Naive thymus-derived CD4-positive, alpha-beta T cell (primary cell): ENCODE results near the gene ATP9B. TPM values are rescaled to one million over a fixed set of nuclear protein-coding genes. Genes with fewer than 3 reads are reported as not detected.
A peak's percentile ranks its signal among the peaks of the same experiment; 100 is the strongest.

Experiments used
- ATAC-seq: fragments of 150-1000 bp; cut with Tn5 transposase; 2 replicates; pipeline ENCODE4 v1.10.0; 2021; ENCODE audit warnings: mild to moderate bottlenecking, moderate library complexity
- CTCF ChIA-PET: fragments of 350-600 bp; sonication (Branson Sonifier 250); formaldehyde crosslinking; loops from one replicate; lab custom pipeline; 2021; ENCODE audit warnings: antibody characterized with exemption; lab: Charles Lee
- POLR2A ChIA-PET: fragments of 350-600 bp; sonication (Branson Sonifier 250); formaldehyde crosslinking; loops from one replicate; lab custom pipeline; 2021; ENCODE audit warnings: antibody characterized with exemption, inconsistent platforms; lab: Charles Lee
- DNase-seq, 9 donors: peaks; one replicate each; pipeline versions ENCODE4 v3.0.0 to v3.0.0-alpha.2; 2020 to 2022; ENCODE audit warnings: mixed read lengths in 1 of 9
- H3K27ac ChIP-seq: one replicate; pipeline ENCODE4 v1.7.0; 2013; ENCODE audit warnings: mild to moderate bottlenecking, low read depth, low read length, moderate library complexity
- H3K27me3 ChIP-seq, 2 donors: one replicate each; pipeline ENCODE4 v1.7.0; 2013; ENCODE audit warnings: low read length in 2 of 2, mild to moderate bottlenecking in 2 of 2, moderate library complexity in 2 of 2; ENCODE audit not compliant: control insufficient read depth in 2 of 2, insufficient read depth in 2 of 2
- H3K36me3 ChIP-seq, 3 experiments: 1 replicate in 2 of 3; 2 replicates in 1 of 3; pipeline ENCODE4 v1.7.0; 2013; ENCODE audit warnings: low read length in 3 of 3, mild to moderate bottlenecking in 3 of 3, moderate library complexity in 1 of 3; ENCODE audit not compliant: insufficient read depth in 3 of 3, control insufficient read depth in 2 of 3
- H3K4me1 ChIP-seq, 2 donors: one replicate each; pipeline ENCODE4 v1.7.0; 2013; ENCODE audit warnings: low read length in 2 of 2, mild to moderate bottlenecking in 2 of 2, moderate library complexity in 1 of 2; ENCODE audit not compliant: control insufficient read depth in 2 of 2, insufficient read depth in 2 of 2
- H3K4me3 ChIP-seq: 2 replicates; pipeline ENCODE4 v1.7.0; 2013; ENCODE audit warnings: mild to moderate bottlenecking, low read length
- H3K9me3 ChIP-seq, 3 experiments: 1 replicate in 2 of 3; 2 replicates in 1 of 3; pipeline ENCODE4 v1.7.0; 2013; ENCODE audit warnings: low read length in 3 of 3; ENCODE audit not compliant: control insufficient read depth in 2 of 3
- H3K27ac Mint-ChIP-seq, 9 donors: one replicate each; pipeline ENCODE4 v1.8.0; 2020 to 2022; ENCODE audit warnings: mixed read lengths in 9 of 9, mild to moderate bottlenecking in 8 of 9, moderate library complexity in 5 of 9, inconsistent platforms in 2 of 9
- H3K27me3 Mint-ChIP-seq, 5 donors: one replicate each; pipeline ENCODE4 v1.8.0; 2021 to 2022; ENCODE audit warnings: mixed read lengths in 5 of 5, mild to moderate bottlenecking in 1 of 5
- H3K36me3 Mint-ChIP-seq, 5 donors: one replicate each; pipeline ENCODE4 v1.8.0; 2020 to 2022; ENCODE audit warnings: mixed read lengths in 5 of 5, mild to moderate bottlenecking in 3 of 5, inconsistent platforms in 1 of 5
- H3K4me1 Mint-ChIP-seq, 7 donors: one replicate each; pipeline ENCODE4 v1.8.0; 2020 to 2022; ENCODE audit warnings: mixed read lengths in 7 of 7, mild to moderate bottlenecking in 3 of 7, inconsistent platforms in 1 of 7
- H3K4me3 Mint-ChIP-seq, 10 donors: one replicate each; pipeline ENCODE4 v1.8.0; 2020 to 2022; ENCODE audit warnings: mild to moderate bottlenecking in 10 of 10, mixed read lengths in 10 of 10, moderate library complexity in 6 of 10, inconsistent platforms in 2 of 10
- H3K9me3 Mint-ChIP-seq, 11 donors: one replicate each; pipeline ENCODE4 v1.8.0; 2020 to 2022; ENCODE audit warnings: mixed read lengths in 11 of 11, mild to moderate bottlenecking in 4 of 11, inconsistent platforms in 1 of 11, moderate library complexity in 1 of 11
- intact Hi-C, 2 donors: fragments of 100-400 bp; cut with micrococcal nuclease; formaldehyde crosslinking; loops; one replicate each; pipeline ENCODE4 v1.15.1; 2023
- polyA plus RNA-seq, 2 donors: library from polyadenylated mRNA; unstranded; fragments of 300-500 nt; fragmentation: Illumina TruSeq; gene quantifications; one replicate each; pipeline ENCODE4 v1.2.3, GENCODE V29; 2021
- total RNA-seq, 6 experiments: library from RNA in 5 of 6; stranded (reverse) in 5 of 6; gene quantifications; 1 replicate in 5 of 6; 2 replicates in 1 of 6; pipeline ENCODE4 v1.2.3 and lab custom pipeline; 2021 to 2026

ATP9B gene
- total and polyA plus RNA-seq, 7 experiments from 2014 or later = 21.3 to 90.5 (median 79.4) TPM

DNA sequence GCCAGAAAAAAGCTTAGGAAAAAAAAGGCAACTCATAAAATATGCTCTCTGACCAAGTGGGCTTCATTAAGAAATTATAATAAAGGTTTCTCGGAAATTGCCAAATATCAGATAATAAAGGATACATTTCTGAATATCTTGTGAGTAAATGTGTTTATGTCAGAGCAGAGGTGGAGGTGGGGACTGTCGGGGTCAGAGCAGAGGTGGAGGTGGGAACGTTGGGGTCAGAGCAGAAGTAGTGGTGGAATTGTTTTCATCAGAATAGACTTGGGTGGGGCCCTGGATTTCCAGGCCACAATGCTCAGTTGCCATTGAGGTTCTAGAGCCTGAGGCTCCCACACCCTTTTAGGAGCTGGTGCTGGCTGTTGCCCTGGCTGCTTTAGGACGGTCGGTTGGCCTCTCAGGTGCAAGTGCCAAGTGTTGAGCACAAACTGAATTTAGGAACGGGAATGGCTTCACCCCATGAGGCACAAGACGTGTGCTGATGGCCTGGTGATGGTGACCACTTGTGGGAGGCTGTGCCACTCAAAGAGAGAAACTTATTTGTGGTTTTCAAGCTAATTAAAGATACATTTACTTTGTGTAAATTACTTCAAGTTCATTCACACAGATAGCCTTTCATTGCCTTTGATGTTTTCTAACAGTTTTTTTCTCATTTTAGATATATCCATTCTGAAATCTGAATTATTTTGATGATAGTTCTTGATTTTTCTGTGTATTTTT lies 131.5 kb downstream of the ATP9B start:
- Histone ChIP-seq H3K27ac (no peak overlapping the region), H3K36me3 (peaks cover 0 to 7% (median 0%) of the 10 kb centered on the region in 3 experiments), H3K9me3 (no peaks in the 10 kb centered on the region), H3K27me3 (no peaks in the 10 kb centered on the region), H3K4me1 (no peaks in the 10 kb centered on the region), H3K4me3 (no peak overlapping the region)
- Mint-ChIP-seq H3K4me1 (peaks cover 5 to 26% (median 8%) of the 10 kb centered on the region in 7 donors), H3K36me3 (peaks cover 0 to 26% (median 8%) of the 10 kb centered on the region in 5 donors), H3K27ac (peak overlapping the region in 4 of 9 donors; percentile 7 to 38 (median 22)), H3K27me3 (no peaks in the 10 kb centered on the region), H3K4me3 (no peak overlapping the region), H3K9me3 (peaks cover 0 to 7% (median 0%) of the 10 kb centered on the region in 11 donors)
- intact Hi-C loops = loop anchor here in 1 of 2 donors (10.0 kb wide), 1 partner anchor 64 kb away; no protein-coding TSS in a partner anchor
- peak; percentile 78 for ATAC-seq
- POLR2A ChIA-PET = no interaction called here
- CTCF ChIA-PET = no interaction called here
- peak in 3 of 9 donors; percentile 3 to 43 (median 4) for DNase-seq

DNA sequence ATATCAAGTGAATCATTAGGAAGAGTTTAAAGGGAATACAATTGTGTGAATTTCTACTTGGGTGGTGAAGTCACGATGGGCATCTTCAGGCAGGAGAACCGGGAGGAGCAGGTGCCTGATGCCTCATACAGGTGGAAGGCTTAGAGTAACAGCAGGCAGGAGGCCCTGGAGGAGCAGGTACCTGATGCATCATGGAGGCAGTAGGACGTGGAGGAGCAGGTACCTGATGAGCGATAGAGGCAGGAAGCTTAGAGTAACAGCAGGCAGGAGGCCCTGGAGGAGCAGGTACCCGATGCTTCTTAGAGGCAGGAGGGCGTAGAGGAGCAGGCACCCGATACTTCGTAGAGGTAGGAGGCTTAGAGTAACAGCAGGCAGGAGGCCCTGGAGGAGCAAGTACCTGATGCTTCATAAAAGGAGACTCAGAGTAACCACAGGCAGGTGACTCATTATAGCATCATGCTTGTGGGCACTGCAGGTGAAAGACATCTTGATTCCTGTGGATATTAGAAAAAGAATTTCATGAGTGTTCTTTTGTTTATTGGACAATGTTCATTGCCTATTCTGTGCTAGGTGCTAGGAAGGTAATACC lies 133.9 kb downstream of the ATP9B start:
- Histone ChIP-seq H3K27ac (no peak overlapping the region), H3K4me3 (no peak overlapping the region), H3K36me3 (peaks cover 3 to 10% (median 3%) of the 10 kb centered on the region in 3 experiments), H3K4me1 (no peaks in the 10 kb centered on the region), H3K9me3 (no peaks in the 10 kb centered on the region), H3K27me3 (no peaks in the 10 kb centered on the region)
- Mint-ChIP-seq H3K27me3 (no peaks in the 10 kb centered on the region), H3K27ac (peak overlapping the region in 4 of 9 donors; percentile 13 to 72 (median 48)), H3K4me1 (peaks cover 5 to 26% (median 10%) of the 10 kb centered on the region in 7 donors), H3K36me3 (peaks cover 10 to 29% (median 13%) of the 10 kb centered on the region in 5 donors), H3K4me3 (no peak overlapping the region), H3K9me3 (peaks cover 0 to 7% (median 0%) of the 10 kb centered on the region in 11 donors)
- CTCF ChIA-PET = no interaction called here
- DNase-seq (no peak), ATAC-seq (no peak)
- intact Hi-C loops = loop anchor here in 1 of 2 donors (10.0 kb wide), 1 partner anchor 62 kb away; no protein-coding TSS in a partner anchor
- POLR2A ChIA-PET = no interaction called here

GRCh38 chr18:79204889-79205807 lies 136.0 kb downstream of the ATP9B start:
- H3K9me3 ChIP-seq = no peaks in the 10 kb centered on the region
- intact Hi-C loops = loop anchor here in 1 of 2 donors (10.0 kb wide), 1 partner anchor 60 kb away; no protein-coding TSS in a partner anchor
- ChIA-PET CTCF (no interaction called here), POLR2A (no interaction called here)
- H3K4me1 Mint-ChIP-seq = peaks cover 3 to 24% (median 14%) of the 10 kb centered on the region in 7 donors
- ATAC-seq = no peak
- peaks cover 3 to 15% (median 3%) of the 10 kb centered on the region in 3 experiments for H3K36me3 ChIP-seq
- H3K27me3 Mint-ChIP-seq = no peaks in the 10 kb centered on the region
- no peak for DNase-seq
- no peak overlapping the region for H3K4me3 Mint-ChIP-seq
- H3K27ac Mint-ChIP-seq = no peak overlapping the region
- H3K27me3 ChIP-seq = no peaks in the 10 kb centered on the region
- no peak overlapping the region for H3K27ac ChIP-seq
- H3K36me3 Mint-ChIP-seq = peaks cover 6 to 41% (median 13%) of the 10 kb centered on the region in 5 donors
- no peak overlapping the region for H3K4me3 ChIP-seq
- no peaks in the 10 kb centered on the region for H3K4me1 ChIP-seq
- peaks cover 0 to 5% (median 0%) of the 10 kb centered on the region in 11 donors for H3K9me3 Mint-ChIP-seq

DNA sequence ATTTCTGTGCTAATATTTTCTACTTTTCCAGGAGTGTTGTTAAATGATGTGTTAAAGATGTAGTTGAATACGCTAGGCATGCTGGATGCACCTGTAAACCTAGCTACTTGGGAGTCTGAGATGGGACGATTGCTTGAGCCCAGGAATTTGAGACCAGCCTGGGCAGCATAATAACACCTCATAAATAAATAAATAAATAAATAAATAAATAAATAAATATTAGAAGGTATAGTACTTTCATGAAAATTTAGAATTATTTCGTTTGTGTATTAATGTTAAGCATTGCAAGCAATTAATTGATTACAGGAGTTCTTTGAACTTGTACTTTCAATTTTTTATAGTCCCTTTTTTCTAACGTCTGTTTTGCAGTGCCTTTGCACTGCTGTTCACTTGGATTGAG lies 137.2 kb downstream of the ATP9B start:
- no peak overlapping the region for H3K27ac ChIP-seq
- Mint-ChIP-seq H3K4me1 (peaks cover 4 to 26% (median 9%) of the 10 kb centered on the region in 7 donors), H3K9me3 (peaks cover 0 to 1% (median 0%) of the 10 kb centered on the region in 11 donors), H3K4me3 (no peak overlapping the region), H3K36me3 (peaks cover 2 to 41% (median 10%) of the 10 kb centered on the region in 5 donors), H3K27ac (no peak overlapping the region), H3K27me3 (no peaks in the 10 kb centered on the region)
- no peaks in the 10 kb centered on the region for H3K4me1 ChIP-seq
- ChIA-PET POLR2A (no interaction called here), CTCF (no interaction called here)
- H3K36me3 ChIP-seq = peaks cover 3 to 15% (median 3%) of the 10 kb centered on the region in 3 experiments
- no peak overlapping the region for H3K4me3 ChIP-seq
- no peaks in the 10 kb centered on the region for H3K27me3 ChIP-seq
- H3K9me3 ChIP-seq = no peaks in the 10 kb centered on the region
- no peak for DNase-seq
- intact Hi-C loops = loop anchor here in 1 of 2 donors (10.0 kb wide), 1 partner anchor 58 kb away; no protein-coding TSS in a partner anchor
- no peak for ATAC-seq

- peaks cover 3 to 15% (median 3%) of the 10 kb centered on the region in 3 experiments for H3K36me3 ChIP-seq
- H3K4me1 Mint-ChIP-seq = peaks cover 0 to 26% (median 9%) of the 10 kb centered on the region in 7 donors
- H3K9me3 Mint-ChIP-seq = peaks cover 0 to 1% (median 0%) of the 10 kb centered on the region in 11 donors
- no peak overlapping the region for H3K4me3 Mint-ChIP-seq
- no peak overlapping the region for H3K27ac Mint-ChIP-seq
- no peaks in the 10 kb centered on the region for H3K4me1 ChIP-seq
- ChIA-PET CTCF (no interaction called here), POLR2A (no interaction called here)
- H3K27me3 Mint-ChIP-seq = no peaks in the 10 kb centered on the region
- H3K4me3 ChIP-seq = no peak overlapping the region
- no peak for DNase-seq
- no peaks in the 10 kb centered on the region for H3K27me3 ChIP-seq
- no peaks in the 10 kb centered on the region for H3K9me3 ChIP-seq
- no peak overlapping the region for H3K27ac ChIP-seq
- intact Hi-C loops = loop anchor here in 1 of 2 donors (10.0 kb wide), 1 partner anchor 56 kb away; no protein-coding TSS in a partner anchor
- ATAC-seq = no peak
- H3K36me3 Mint-ChIP-seq = peaks cover 2 to 44% (median 10%) of the 10 kb centered on the region in 5 donors
These were observed 139.7 kb downstream of the ATP9B start for GRCh38 chr18:79208906-79209305.
